GM12878 (cell line): ENCODE measurements around the gene TANC1. TPM values are rescaled to one million over a fixed set of nuclear protein-coding genes. Genes with fewer than 3 reads are reported as not detected.

Experiments used
- ATAC-seq: fragments of 200-7000 bp; cut with Tn5 transposase; 3 replicates; pipeline ENCODE4 v1.9.1; 2020; ENCODE audit warnings: mild to moderate bottlenecking, moderate library complexity
- BruUV-seq: library from RNA; stranded (reverse); fragments of 400-500 nt; replicated peaks from 2 replicates; lab custom pipeline; 2021; lab: Mats Ljungman, UMichigan
- CTCF ChIA-PET: fragments of 300-600 bp; sonication (Branson Sonifier 250); formaldehyde crosslinking; extraction: SDS; loops from one replicate; lab custom pipeline; 2021; ENCODE audit warnings: inconsistent platforms; lab: Yijun Ruan, JAX
- POLR2A ChIA-PET: fragments of 350-600 bp; formaldehyde crosslinking; extraction: SDS; loops from one replicate; lab custom pipeline; 2021; ENCODE audit warnings: inconsistent platforms; lab: Charles Lee
- RAD21 ChIA-PET: fragments of 300-600 bp; sonication (Branson Sonifier 250); formaldehyde crosslinking; loops from one replicate; lab custom pipeline; 2023; ENCODE audit warnings: antibody characterized with exemption; ENCODE audit not compliant: unreplicated experiment; lab: Charles Lee
- SMC1A ChIA-PET: fragments of 300-600 bp; sonication (Branson Sonifier 250); formaldehyde crosslinking; loops from one replicate; lab custom pipeline; 2023; ENCODE audit not compliant: unreplicated experiment, uncharacterized antibody; lab: Charles Lee
- DNase-seq: peaks from one replicate; pipeline ENCODE4 v3.0.0-alpha.2; 2011; ENCODE audit warnings: low read depth, low spot score
- FAIRE-seq: peaks from 3 replicates; lab custom pipeline; 2011; peaks lifted over from hg19 to GRCh38; lab: Jason Lieb, UNC
- H2AFZ ChIP-seq: 2 replicates; pipeline ENCODE4 v1.6.0; 2011; ENCODE audit warnings: low read depth, low read length, control low read depth; ENCODE audit not compliant: control insufficient read depth
- H3K27ac ChIP-seq: 2 replicates; pipeline ENCODE4 v1.5.1; 2011; ENCODE audit warnings: control low read depth; ENCODE audit not compliant: control insufficient read depth, insufficient read depth
- H3K27me3 ChIP-seq, 2 experiments: replicated peaks in 1 of 2; 2 replicates each; pipeline versions ENCODE4 v1.6.0 to v1.6.1; 2011; ENCODE audit warnings: low read length in 1 of 2; ENCODE audit not compliant: control insufficient read depth in 2 of 2, insufficient read depth in 2 of 2
- H3K36me3 ChIP-seq, 2 experiments: 2 replicates each; pipeline ENCODE4 v1.5.1; 2011; ENCODE audit warnings: low read length in 1 of 2; ENCODE audit not compliant: control insufficient read depth in 2 of 2, insufficient read depth in 2 of 2
- H3K4me1 ChIP-seq: 2 replicates; pipeline ENCODE4 v1.6.1; 2011; ENCODE audit warnings: mild to moderate bottlenecking, low read length, moderate library complexity, mixed read lengths; ENCODE audit not compliant: control insufficient read depth, insufficient read depth
- H3K4me2 ChIP-seq: 2 replicates; pipeline ENCODE4 v1.6.0; 2011; ENCODE audit warnings: control low read depth; ENCODE audit not compliant: control insufficient read depth, insufficient read depth
- H3K4me3 ChIP-seq: fragments of 200-600 bp; sonication (generic); 2 replicates; pipeline ENCODE4 v1.5.1; 2016
- H3K79me2 ChIP-seq: 2 replicates; pipeline ENCODE4 v1.6.0; 2011; ENCODE audit warnings: low read length; ENCODE audit not compliant: control insufficient read depth, insufficient read depth
- H3K9ac ChIP-seq: 2 replicates; pipeline ENCODE4 v1.8.0; 2011; ENCODE audit warnings: low read length, control low read depth, mixed read lengths; ENCODE audit not compliant: control insufficient read depth, insufficient read depth
- H3K9me3 ChIP-seq: replicated peaks from 3 replicates; pipeline ENCODE4 v1.5.1; 2011; ENCODE audit warnings: mild to moderate bottlenecking, low read length; ENCODE audit not compliant: control insufficient read depth, insufficient read depth
- H4K20me1 ChIP-seq: 2 replicates; pipeline ENCODE4 v1.6.0; 2011; ENCODE audit not compliant: control insufficient read depth, insufficient read depth
- BRCA1 ChIP-seq: IDR thresholded peaks from 2 replicates; pipeline ENCODE4 v1.6.1; 2011; ENCODE audit warnings: low read depth, low read length, improper control_type of control experiment
- CEBPB ChIP-seq, 2 experiments: fragments of 150-350 bp in 1 of 2; IDR thresholded peaks; 2 replicates each; pipeline ENCODE4 v1.6.1; 2012 to 2014; ENCODE audit warnings: low read depth in 2 of 2, low read length in 2 of 2, borderline replicate concordance in 1 of 2, inconsistent platforms in 1 of 2
- CREM ChIP-seq: IDR thresholded peaks from 2 replicates; pipeline ENCODE4 v1.6.1; 2014; ENCODE audit warnings: antibody characterized with exemption, low read depth
- IRF3 ChIP-seq: fragments of 450-650 bp; IDR thresholded peaks from 2 replicates; pipeline ENCODE4 v1.6.1; 2014; ENCODE audit warnings: mild to moderate bottlenecking
- JUNB ChIP-seq: IDR thresholded peaks from 2 replicates; pipeline ENCODE4 v1.6.1; 2016; ENCODE audit warnings: antibody characterized with exemption, mild to moderate bottlenecking
- MEF2A ChIP-seq: IDR thresholded peaks from 2 replicates; pipeline ENCODE4 v1.6.1; 2011; ENCODE audit warnings: low read depth, mild to moderate bottlenecking, low read length, moderate library complexity; ENCODE audit not compliant: insufficient read depth
- NR2F1 ChIP-seq: fragments of 450-650 bp; conservative IDR thresholded peaks from 2 replicates; pipeline ENCODE4 v1.6.1; 2017; ENCODE audit warnings: mild to moderate bottlenecking
- USF2 ChIP-seq: IDR thresholded peaks from 2 replicates; pipeline ENCODE4 v1.6.1; 2011; ENCODE audit warnings: low read depth, low read length, improper control_type of control experiment, borderline replicate concordance
- WGBS: methylation state at CpG from one replicate; pipeline ENCODE4 v1.1.6; 2016; ENCODE audit warnings: low lambda C conversion rate; ENCODE audit not compliant: insufficient replicate concordance, insufficient coverage; ENCODE audit errors: missing lambda C conversion rate; 5-methylcytosine and 5-hydroxymethylcytosine counted together
- in situ Hi-C: fragments of 300-500 bp; cut with MboI; formaldehyde crosslinking; loops from 9 replicates; pipeline ENCODE4 v1.14.3; 2018; ENCODE audit warnings: mixed read lengths
- intact Hi-C: fragments of 100-400 bp; cut with micrococcal nuclease; formaldehyde crosslinking; loops from one replicate; pipeline ENCODE4 v1.14.2; 2022; ENCODE audit not compliant: unreplicated experiment
- polyA plus RNA-seq, 11 experiments: library from polyadenylated mRNA; depleted of rRNA in 4 of 11; unstranded in 6 of 11; stranded (reverse) in 5 of 11; fragments of >200 nt; fragmentation: Nextera tagmentation in 4 of 11; fragmentation: Illumina TruSeq in 1 of 11; extraction: Ambion mirVana in 4 of 11; extraction: Trizol in 1 of 11; gene quantifications; 1 replicate in 1 of 11; 2 replicates in 10 of 11; pipeline versions ENCODE4 v1.2.1 to v1.2.3, GENCODE V29; 2011 to 2016; ENCODE audit warnings: inconsistent platforms in 2 of 11, missing spikeins in 2 of 11, low read depth in 1 of 11
- total RNA-seq, 4 experiments: library from RNA; depleted of rRNA in 3 of 4; stranded (reverse); fragments of >200 nt in 3 of 4; fragmentation: Illumina TruSeq in 1 of 4; extraction: Trizol in 1 of 4; gene quantifications; 2 replicates each; pipeline versions ENCODE4 v1.2.1 to v1.2.3, GENCODE V29; 2013 to 2021

Gene TANC1
- total and polyA plus RNA-seq, 10 of the 15 experiments (the other 5 are each of a cell fraction or from before 2014, with no cell fraction given), result 0.05 to 5.0 (median 0.34) TPM

- intact Hi-C loops (no loop called here), in situ Hi-C loops (no loop called here)
- TF ChIP-seq NR2F1 (no peak), BRCA1 (no peak), IRF3 (no peak), USF2 (no peak), MEF2A (no peak), CREM (no peak), CEBPB (IDR thresholded peaks at IDR 0.05; ENCODE audit: borderline replicate concordance in 1 of 2, low read depth in 2 of 2, low read length in 2 of 2) (no peak), JUNB (no peak)
- ChIA-PET SMC1A (no interaction called here), CTCF (no interaction called here), POLR2A (no interaction called here), RAD21 (no interaction called here)
- Histone ChIP-seq H3K79me2 (no peaks in the 10 kb centered on the region), H3K9ac (no peak overlapping the region), H2AFZ (no peak overlapping the region), H3K27ac (no peak overlapping the region), H3K4me2 (no peak overlapping the region), H3K9me3 (no peaks in the 10 kb centered on the region; the same call in 2 of the 3 replicates), H4K20me1 (no peaks in the 10 kb centered on the region), H3K36me3 (no peaks in the 10 kb centered on the region), H3K4me1 (peaks cover 3% of the 10 kb centered on the region; the same call in 1 of the 2 replicates), H3K27me3 (no peaks in the 10 kb centered on the region; a peak in 1 of 4 replicates), H3K4me3 (no peak overlapping the region)
- ATAC-seq (no peak), FAIRE-seq (no peak), DNase-seq (no peak)
- WGBS, result 91% methylated on average over 8 of the region's 8 CpGs
- BruUV-seq, result no TSS peak
Observed at GRCh38 chr2:159000072-159000471, 31.6 kb downstream of the TANC1 start.
